Measurements from ENCODE around the gene ARHGAP5.

ARHGAP5 gene

GRCh38 chr14:32186248-32186647 lies 109.1 kb downstream of the ARHGAP5 start:
- no peak for DNase-seq

GRCh38 chr14:32189811-32190210 lies 112.7 kb downstream of the ARHGAP5 start:
- DNase-seq, result no peak

GRCh38 chr14:32190673-32191072 lies 113.6 kb downstream of the ARHGAP5 start:
- DNase-seq, result peak; percentile 45

GRCh38 chr14:32192712-32193373 lies 115.7 kb downstream of the ARHGAP5 start:
- DNase-seq, result no peak

- DNase-seq, result no peak
These were observed 116.4 kb downstream of the ARHGAP5 start for GRCh38 chr14:32193532-32193931.

GRCh38 chr14:32195636-32196035 lies 118.5 kb downstream of the ARHGAP5 start:
- no peak for DNase-seq

GRCh38 chr14:32197919-32198318 lies 120.8 kb downstream of the ARHGAP5 start:
- no peak for DNase-seq

- DNase-seq, result no peak
These were observed 123.5 kb downstream of the ARHGAP5 start for GRCh38 chr14:32200368-32201192.

- peak; percentile 46 for DNase-seq
These were observed 124.2 kb downstream of the ARHGAP5 start for GRCh38 chr14:32201193-32201815.

GRCh38 chr14:32201816-32202490 lies 124.8 kb downstream of the ARHGAP5 start, which contains the start of gene RNU6-7:
TSS of gene RNU6-7 (plus strand) at chr14:32202045.
- DNase-seq, result no peak

- no peak for DNase-seq
These were observed 125.4 kb downstream of the ARHGAP5 start for GRCh38 chr14:32202491-32202997.

- DNase-seq, result peak; percentile 82
These were observed 126.1 kb downstream of the ARHGAP5 start, which contains the start of gene RNU6-8 for GRCh38 chr14:32202998-32203882. TSS of gene RNU6-8 (minus strand) at chr14:32203269.

GRCh38 chr14:32203928-32204357 lies 126.8 kb downstream of the ARHGAP5 start:
- DNase-seq, result peak; percentile 9

GRCh38 chr14:32205554-32205953 lies 128.4 kb downstream of the ARHGAP5 start:
- no peak for DNase-seq

- no peak for DNase-seq
These were observed 128.9 kb downstream of the ARHGAP5 start for GRCh38 chr14:32205984-32206383.

GRCh38 chr14:32206552-32206951 lies 129.4 kb downstream of the ARHGAP5 start:
- DNase-seq, result no peak

GRCh38 chr14:32208490-32208889 lies 131.4 kb downstream of the ARHGAP5 start:
- no peak for DNase-seq
